NB4 (cell line): ENCODE data around the gene SLC9B1.
"Not testable (repeated sequence)": the region's sequence is repeated elsewhere in the genome, so short reads cannot be mapped to it uniquely, and the experiment has no call there.

ENCODE experiments used
- POLR2A ChIP-seq: IDR thresholded peaks from 2 replicates; pipeline ENCODE4 v1.6.1; 2011; ENCODE audit warnings: mild to moderate bottlenecking; ENCODE audit not compliant: insufficient read length; ENCODE audit errors: extremely low read depth
- TF ChIP-seq, protein P1 (sequence below): IDR thresholded peaks from one replicate; pipeline ENCODE4 v1.5.1; 2012; ENCODE audit warnings: low read depth, low read length
- TF ChIP-seq, protein P2 (sequence below): IDR thresholded peaks from 2 replicates; pipeline ENCODE4 v1.6.1; 2011; ENCODE audit warnings: low read depth, low read length

DNA sequence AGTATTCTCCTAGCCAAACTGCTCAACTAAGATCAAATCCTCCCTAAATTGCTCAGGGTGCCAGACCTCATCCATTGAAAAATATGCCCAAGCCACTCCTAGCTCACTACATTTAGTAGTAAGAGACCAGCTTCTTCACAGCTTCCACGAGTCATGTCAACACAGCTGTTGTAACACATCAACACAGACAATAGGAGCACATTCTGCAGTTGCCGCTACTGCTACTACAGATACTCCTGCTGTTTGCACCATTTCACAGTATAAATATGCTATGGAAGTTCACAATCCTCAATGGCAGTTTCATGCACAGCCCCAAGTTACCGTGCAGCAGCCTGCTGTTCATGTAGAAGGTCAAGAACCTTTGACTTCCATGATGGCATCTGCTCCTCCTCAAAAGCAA lies 121.9 kb downstream of the SLC9B1 start:
- TF ChIP-seq, protein P1, sequence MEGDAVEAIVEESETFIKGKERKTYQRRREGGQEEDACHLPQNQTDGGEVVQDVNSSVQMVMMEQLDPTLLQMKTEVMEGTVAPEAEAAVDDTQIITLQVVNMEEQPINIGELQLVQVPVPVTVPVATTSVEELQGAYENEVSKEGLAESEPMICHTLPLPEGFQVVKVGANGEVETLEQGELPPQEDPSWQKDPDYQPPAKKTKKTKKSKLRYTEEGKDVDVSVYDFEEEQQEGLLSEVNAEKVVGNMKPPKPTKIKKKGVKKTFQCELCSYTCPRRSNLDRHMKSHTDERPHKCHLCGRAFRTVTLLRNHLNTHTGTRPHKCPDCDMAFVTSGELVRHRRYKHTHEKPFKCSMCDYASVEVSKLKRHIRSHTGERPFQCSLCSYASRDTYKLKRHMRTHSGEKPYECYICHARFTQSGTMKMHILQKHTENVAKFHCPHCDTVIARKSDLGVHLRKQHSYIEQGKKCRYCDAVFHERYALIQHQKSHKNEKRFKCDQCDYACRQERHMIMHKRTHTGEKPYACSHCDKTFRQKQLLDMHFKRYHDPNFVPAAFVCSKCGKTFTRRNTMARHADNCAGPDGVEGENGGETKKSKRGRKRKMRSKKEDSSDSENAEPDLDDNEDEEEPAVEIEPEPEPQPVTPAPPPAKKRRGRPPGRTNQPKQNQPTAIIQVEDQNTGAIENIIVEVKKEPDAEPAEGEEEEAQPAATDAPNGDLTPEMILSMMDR: not testable (repeated sequence)
- TF ChIP-seq, protein P2, sequence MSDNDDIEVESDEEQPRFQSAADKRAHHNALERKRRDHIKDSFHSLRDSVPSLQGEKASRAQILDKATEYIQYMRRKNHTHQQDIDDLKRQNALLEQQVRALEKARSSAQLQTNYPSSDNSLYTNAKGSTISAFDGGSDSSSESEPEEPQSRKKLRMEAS: not testable (repeated sequence)
- TF ChIP-seq POLR2A: not testable (repeated sequence)
